GM23338 (cell line): ENCODE results near the gene RNF187. TPM values are rescaled to one million over a fixed set of nuclear protein-coding genes. Genes with fewer than 3 reads are reported as not detected.
"Not testable (repeated sequence)": the region's sequence is repeated elsewhere in the genome, so short reads cannot be mapped to it uniquely, and the experiment has no call there.

Source experiments
- ATAC-seq: fragments of 200-7000 bp; cut with Tn5 transposase; 3 replicates; pipeline ENCODE4 v1.9.1; 2020
- DNase-seq: peaks from one replicate; pipeline ENCODE4 v3.0.0-alpha.2; 2015; ENCODE audit warnings: low spot score
- H2AFZ ChIP-seq: fragments of 200-600 bp; sonication (generic); 2 replicates; pipeline ENCODE4 v1.8.0; 2016; ENCODE audit warnings: antibody characterized with exemption, mild to moderate bottlenecking, moderate library complexity
- H3F3A ChIP-seq: fragments of 200-600 bp; sonication (generic); replicated peaks from 2 replicates; pipeline ENCODE4 v1.8.0; 2017; ENCODE audit warnings: antibody characterized with exemption, mixed run types, low read depth
- H3K27ac ChIP-seq: fragments of 200-600 bp; sonication (generic); 2 replicates; pipeline ENCODE4 v1.6.1; 2016; ENCODE audit warnings: low read depth
- H3K27me3 ChIP-seq: fragments of 200-600 bp; sonication (generic); 2 replicates; pipeline ENCODE4 v1.8.0; 2016; ENCODE audit warnings: mild to moderate bottlenecking, mixed run types, moderate library complexity; ENCODE audit not compliant: insufficient read depth
- H3K36me3 ChIP-seq: fragments of 200-600 bp; sonication (generic); 2 replicates; pipeline ENCODE4 v1.8.0; 2016; ENCODE audit warnings: mild to moderate bottlenecking; ENCODE audit not compliant: insufficient read depth
- H3K4me1 ChIP-seq: fragments of 200-600 bp; sonication (generic); 2 replicates; pipeline ENCODE4 v1.8.0; 2016; ENCODE audit warnings: mild to moderate bottlenecking, moderate library complexity; ENCODE audit not compliant: insufficient read depth
- H3K4me2 ChIP-seq: fragments of 200-600 bp; sonication (generic); 2 replicates; pipeline ENCODE4 v1.7.1; 2017; ENCODE audit warnings: mixed run types
- H3K4me3 ChIP-seq: fragments of 200-600 bp; sonication (generic); 2 replicates; pipeline ENCODE4 v1.6.1; 2016; ENCODE audit warnings: mixed run types
- H3K79me2 ChIP-seq: fragments of 200-600 bp; sonication (generic); replicated peaks from 2 replicates; pipeline ENCODE4 v1.8.0; 2017; ENCODE audit warnings: mild to moderate bottlenecking; ENCODE audit not compliant: insufficient read depth
- H3K9me2 ChIP-seq: fragments of 200-600 bp; sonication (generic); 2 replicates; pipeline ENCODE4 v1.8.0; 2017; ENCODE audit not compliant: insufficient read depth
- H4K20me1 ChIP-seq: fragments of 200-600 bp; sonication (generic); replicated peaks from 2 replicates; pipeline ENCODE4 v1.8.0; 2017; ENCODE audit warnings: mild to moderate bottlenecking; ENCODE audit not compliant: insufficient read depth
- H3K27ac Mint-ChIP-seq: 2 replicates; pipeline ENCODE4 v1.8.0; 2020; ENCODE audit warnings: inconsistent platforms, mild to moderate bottlenecking, moderate library complexity, mixed read lengths
- H3K27me3 Mint-ChIP-seq: 3 replicates; pipeline ENCODE4 v1.8.0; 2022; ENCODE audit warnings: low read depth, mild to moderate bottlenecking, moderate library complexity, mixed read lengths, inconsistent platforms; ENCODE audit not compliant: insufficient read depth, poor library complexity
- H3K36me3 Mint-ChIP-seq: 3 replicates; pipeline ENCODE4 v1.8.0; 2021; ENCODE audit warnings: low read depth, mild to moderate bottlenecking, inconsistent platforms, moderate library complexity, mixed read lengths
- H3K4me1 Mint-ChIP-seq: 3 replicates; pipeline ENCODE4 v1.8.0; 2020; ENCODE audit warnings: mild to moderate bottlenecking, inconsistent platforms, mixed read lengths
- H3K4me3 Mint-ChIP-seq: 3 replicates; pipeline ENCODE4 v1.8.0; 2021; ENCODE audit warnings: moderate library complexity, mild to moderate bottlenecking, inconsistent platforms, mixed read lengths
- H3K9me3 Mint-ChIP-seq: 3 replicates; pipeline ENCODE4 v1.8.0; 2020; ENCODE audit warnings: moderate library complexity, mild to moderate bottlenecking, inconsistent platforms, mixed read lengths
- EZH2 ChIP-seq: fragments of 200-600 bp; sonication (generic); IDR thresholded peaks from one replicate; pipeline ENCODE4 v1.8.0; 2017; ENCODE audit warnings: antibody characterized with exemption, mild to moderate bottlenecking, low read depth; ENCODE audit not compliant: unreplicated experiment
- EZH2phosphoT487 ChIP-seq: fragments of 200-600 bp; sonication (generic); IDR thresholded peaks from one replicate; pipeline ENCODE4 v1.8.1; 2018; ENCODE audit warnings: antibody characterized with exemption; ENCODE audit not compliant: unreplicated experiment
- JUNB ChIP-seq: IDR thresholded peaks from one replicate; pipeline ENCODE4 v1.6.1; 2016; ENCODE audit warnings: antibody characterized with exemption; ENCODE audit not compliant: unreplicated experiment
- POLR2AphosphoS5 ChIP-seq: IDR thresholded peaks from 2 replicates; pipeline ENCODE4 v1.6.1; 2016; ENCODE audit warnings: antibody characterized with exemption, low read depth
- polyA plus RNA-seq: library from polyadenylated mRNA; unstranded; fragments of >200 nt; fragmentation: Nextera tagmentation; extraction: Ambion mirVana; gene quantifications from 2 replicates; pipeline ENCODE4 v1.2.1, GENCODE V29; 2016
- total RNA-seq: library from RNA; depleted of rRNA; stranded (reverse); fragments of >200 nt; shearing (Covaris generic); gene quantifications from 2 replicates; pipeline ENCODE4 v1.2.3, GENCODE V29; 2014
- TF ChIP-seq, protein P1 (sequence below): fragments of 250-450 bp; sonication (Bioruptor Pico); IDR thresholded peaks from 2 replicates; pipeline ENCODE4 v1.5.0; 2020; ENCODE audit warnings: mild to moderate bottlenecking, moderate library complexity
- TF ChIP-seq, protein P2 (sequence below): IDR thresholded peaks from one replicate; pipeline ENCODE4 v1.6.1; 2018; ENCODE audit warnings: antibody characterized with exemption; ENCODE audit not compliant: unreplicated experiment

Gene RNF187
- total and polyA plus RNA-seq, 2 experiments from 2014 or later: 24.8 to 55.3 TPM

DNA sequence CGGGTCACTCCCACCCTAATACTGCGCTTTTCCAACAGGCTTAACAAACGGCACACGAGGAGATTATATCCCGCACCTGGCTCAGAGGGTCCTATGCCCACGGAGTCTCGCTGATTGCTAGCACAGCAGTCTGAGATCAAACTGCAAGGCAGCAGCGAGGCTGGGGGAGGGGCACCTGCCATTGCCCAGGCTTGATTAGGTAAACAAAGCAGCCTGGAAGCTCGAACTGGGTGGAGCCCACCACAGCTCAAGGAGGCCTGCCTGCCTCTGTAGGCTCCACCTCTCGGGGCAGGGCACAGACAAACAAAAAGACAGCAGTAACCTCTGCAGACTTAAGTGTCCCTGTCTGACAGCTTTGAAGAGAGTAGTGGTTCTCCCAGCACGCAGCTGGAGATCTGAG is 18.8 kb downstream of the RNF187 start:
- not testable (repeated sequence) for H4K20me1 ChIP-seq, H3K79me2 ChIP-seq, H3K36me3 Mint-ChIP-seq, H2AFZ ChIP-seq, H3K4me3 Mint-ChIP-seq, H3K4me1 ChIP-seq, H3F3A ChIP-seq, H3K36me3 ChIP-seq, H3K27ac Mint-ChIP-seq, H3K4me2 ChIP-seq, DNase-seq, ATAC-seq, H3K4me3 ChIP-seq, H3K9me2 ChIP-seq, H3K27ac ChIP-seq, H3K4me1 Mint-ChIP-seq
- peaks cover 43% of the 10 kb centered on the region for H3K27me3 Mint-ChIP-seq
- peaks cover 41% of the 10 kb centered on the region for H3K9me3 Mint-ChIP-seq
- H3K27me3 ChIP-seq: peaks cover 39% of the 10 kb centered on the region

DNA sequence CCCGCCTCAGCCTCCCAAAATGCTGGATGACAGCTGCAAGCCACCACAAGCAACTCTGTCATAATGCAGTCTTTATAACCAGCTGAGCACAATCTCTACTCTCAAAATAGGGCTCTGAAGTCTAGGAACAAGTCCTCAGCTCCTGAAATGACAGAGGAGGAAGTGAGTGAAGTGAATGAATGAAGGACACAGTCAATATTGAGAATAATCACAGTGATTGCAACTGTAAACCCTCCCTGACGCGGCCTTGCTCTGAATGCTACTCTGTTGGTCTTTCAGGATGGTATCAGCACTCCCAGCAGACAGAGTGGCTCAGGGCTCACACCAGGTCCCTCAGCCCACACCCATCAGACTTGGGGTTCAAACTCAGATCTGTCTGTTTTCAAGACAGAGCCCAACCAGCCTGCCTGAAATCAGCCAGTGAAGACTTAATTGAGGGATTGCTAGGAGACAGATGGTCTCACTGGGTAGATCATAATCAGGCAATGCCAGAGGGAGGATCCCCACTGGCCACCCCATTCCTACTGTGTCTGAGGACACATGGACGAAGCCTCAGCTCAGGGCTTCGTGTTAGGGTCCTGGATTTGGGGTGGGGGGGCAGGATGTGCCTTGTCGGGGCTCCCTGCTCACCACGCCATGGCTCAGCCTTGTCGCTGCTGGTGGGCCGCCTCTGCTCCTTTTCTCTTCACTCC is 20.9 kb downstream of the RNF187 start:
- Histone ChIP-seq H3F3A (no peaks in the 10 kb centered on the region), H3K36me3 (no peaks in the 10 kb centered on the region), H3K79me2 (no peaks in the 10 kb centered on the region), H3K27ac (no peak overlapping the region), H3K4me3 (no peak overlapping the region), H4K20me1 (no peaks in the 10 kb centered on the region), H3K4me2 (no peak overlapping the region), H3K27me3 (peaks cover 45% of the 10 kb centered on the region; the same call in 1 of the 2 replicates), H3K4me1 (no peaks in the 10 kb centered on the region), H2AFZ (no peak overlapping the region), H3K9me2 (no peaks in the 10 kb centered on the region)
- no peak for ATAC-seq
- TF ChIP-seq, protein P1, sequence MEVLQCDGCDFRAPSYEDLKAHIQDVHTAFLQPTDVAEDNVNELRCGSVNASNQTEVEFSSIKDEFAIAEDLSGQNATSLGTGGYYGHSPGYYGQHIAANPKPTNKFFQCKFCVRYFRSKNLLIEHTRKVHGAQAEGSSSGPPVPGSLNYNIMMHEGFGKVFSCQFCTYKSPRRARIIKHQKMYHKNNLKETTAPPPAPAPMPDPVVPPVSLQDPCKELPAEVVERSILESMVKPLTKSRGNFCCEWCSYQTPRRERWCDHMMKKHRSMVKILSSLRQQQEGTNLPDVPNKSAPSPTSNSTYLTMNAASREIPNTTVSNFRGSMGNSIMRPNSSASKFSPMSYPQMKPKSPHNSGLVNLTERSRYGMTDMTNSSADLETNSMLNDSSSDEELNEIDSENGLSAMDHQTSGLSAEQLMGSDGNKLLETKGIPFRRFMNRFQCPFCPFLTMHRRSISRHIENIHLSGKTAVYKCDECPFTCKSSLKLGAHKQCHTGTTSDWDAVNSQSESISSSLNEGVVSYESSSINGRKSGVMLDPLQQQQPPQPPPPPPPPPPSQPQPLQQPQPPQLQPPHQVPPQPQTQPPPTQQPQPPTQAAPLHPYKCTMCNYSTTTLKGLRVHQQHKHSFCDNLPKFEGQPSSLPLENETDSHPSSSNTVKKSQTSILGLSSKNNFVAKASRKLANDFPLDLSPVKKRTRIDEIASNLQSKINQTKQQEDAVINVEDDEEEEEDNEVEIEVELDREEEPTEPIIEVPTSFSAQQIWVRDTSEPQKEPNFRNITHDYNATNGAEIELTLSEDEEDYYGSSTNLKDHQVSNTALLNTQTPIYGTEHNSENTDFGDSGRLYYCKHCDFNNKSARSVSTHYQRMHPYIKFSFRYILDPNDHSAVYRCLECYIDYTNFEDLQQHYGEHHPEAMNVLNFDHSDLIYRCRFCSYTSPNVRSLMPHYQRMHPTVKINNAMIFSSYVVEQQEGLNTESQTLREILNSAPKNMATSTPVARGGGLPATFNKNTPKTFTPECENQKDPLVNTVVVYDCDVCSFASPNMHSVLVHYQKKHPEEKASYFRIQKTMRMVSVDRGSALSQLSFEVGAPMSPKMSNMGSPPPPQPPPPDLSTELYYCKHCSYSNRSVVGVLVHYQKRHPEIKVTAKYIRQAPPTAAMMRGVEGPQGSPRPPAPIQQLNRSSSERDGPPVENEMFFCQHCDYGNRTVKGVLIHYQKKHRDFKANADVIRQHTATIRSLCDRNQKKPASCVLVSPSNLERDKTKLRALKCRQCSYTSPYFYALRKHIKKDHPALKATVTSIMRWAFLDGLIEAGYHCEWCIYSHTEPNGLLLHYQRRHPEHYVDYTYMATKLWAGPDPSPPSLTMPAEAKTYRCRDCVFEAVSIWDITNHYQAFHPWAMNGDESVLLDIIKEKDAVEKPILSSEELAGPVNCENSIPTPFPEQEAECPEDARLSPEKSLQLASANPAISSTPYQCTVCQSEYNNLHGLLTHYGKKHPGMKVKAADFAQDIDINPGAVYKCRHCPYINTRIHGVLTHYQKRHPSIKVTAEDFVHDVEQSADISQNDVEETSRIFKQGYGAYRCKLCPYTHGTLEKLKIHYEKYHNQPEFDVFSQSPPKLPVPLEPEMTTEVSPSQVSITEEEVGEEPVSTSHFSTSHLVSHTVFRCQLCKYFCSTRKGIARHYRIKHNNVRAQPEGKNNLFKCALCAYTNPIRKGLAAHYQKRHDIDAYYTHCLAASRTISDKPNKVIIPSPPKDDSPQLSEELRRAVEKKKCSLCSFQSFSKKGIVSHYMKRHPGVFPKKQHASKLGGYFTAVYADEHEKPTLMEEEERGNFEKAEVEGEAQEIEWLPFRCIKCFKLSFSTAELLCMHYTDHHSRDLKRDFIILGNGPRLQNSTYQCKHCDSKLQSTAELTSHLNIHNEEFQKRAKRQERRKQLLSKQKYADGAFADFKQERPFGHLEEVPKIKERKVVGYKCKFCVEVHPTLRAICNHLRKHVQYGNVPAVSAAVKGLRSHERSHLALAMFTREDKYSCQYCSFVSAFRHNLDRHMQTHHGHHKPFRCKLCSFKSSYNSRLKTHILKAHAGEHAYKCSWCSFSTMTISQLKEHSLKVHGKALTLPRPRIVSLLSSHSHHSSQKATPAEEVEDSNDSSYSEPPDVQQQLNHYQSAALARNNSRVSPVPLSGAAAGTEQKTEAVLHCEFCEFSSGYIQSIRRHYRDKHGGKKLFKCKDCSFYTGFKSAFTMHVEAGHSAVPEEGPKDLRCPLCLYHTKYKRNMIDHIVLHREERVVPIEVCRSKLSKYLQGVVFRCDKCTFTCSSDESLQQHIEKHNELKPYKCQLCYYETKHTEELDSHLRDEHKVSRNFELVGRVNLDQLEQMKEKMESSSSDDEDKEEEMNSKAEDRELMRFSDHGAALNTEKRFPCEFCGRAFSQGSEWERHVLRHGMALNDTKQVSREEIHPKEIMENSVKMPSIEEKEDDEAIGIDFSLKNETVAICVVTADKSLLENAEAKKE: no peak
- TF ChIP-seq EZH2 (no peak), EZH2phosphoT487 (no peak), JUNB (no peak), POLR2AphosphoS5 (no peak)
- TF ChIP-seq, protein P2, sequence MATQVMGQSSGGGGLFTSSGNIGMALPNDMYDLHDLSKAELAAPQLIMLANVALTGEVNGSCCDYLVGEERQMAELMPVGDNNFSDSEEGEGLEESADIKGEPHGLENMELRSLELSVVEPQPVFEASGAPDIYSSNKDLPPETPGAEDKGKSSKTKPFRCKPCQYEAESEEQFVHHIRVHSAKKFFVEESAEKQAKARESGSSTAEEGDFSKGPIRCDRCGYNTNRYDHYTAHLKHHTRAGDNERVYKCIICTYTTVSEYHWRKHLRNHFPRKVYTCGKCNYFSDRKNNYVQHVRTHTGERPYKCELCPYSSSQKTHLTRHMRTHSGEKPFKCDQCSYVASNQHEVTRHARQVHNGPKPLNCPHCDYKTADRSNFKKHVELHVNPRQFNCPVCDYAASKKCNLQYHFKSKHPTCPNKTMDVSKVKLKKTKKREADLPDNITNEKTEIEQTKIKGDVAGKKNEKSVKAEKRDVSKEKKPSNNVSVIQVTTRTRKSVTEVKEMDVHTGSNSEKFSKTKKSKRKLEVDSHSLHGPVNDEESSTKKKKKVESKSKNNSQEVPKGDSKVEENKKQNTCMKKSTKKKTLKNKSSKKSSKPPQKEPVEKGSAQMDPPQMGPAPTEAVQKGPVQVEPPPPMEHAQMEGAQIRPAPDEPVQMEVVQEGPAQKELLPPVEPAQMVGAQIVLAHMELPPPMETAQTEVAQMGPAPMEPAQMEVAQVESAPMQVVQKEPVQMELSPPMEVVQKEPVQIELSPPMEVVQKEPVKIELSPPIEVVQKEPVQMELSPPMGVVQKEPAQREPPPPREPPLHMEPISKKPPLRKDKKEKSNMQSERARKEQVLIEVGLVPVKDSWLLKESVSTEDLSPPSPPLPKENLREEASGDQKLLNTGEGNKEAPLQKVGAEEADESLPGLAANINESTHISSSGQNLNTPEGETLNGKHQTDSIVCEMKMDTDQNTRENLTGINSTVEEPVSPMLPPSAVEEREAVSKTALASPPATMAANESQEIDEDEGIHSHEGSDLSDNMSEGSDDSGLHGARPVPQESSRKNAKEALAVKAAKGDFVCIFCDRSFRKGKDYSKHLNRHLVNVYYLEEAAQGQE: no peak
- no peak for DNase-seq
- Mint-ChIP-seq H3K27ac (no peak overlapping the region), H3K9me3 (peaks cover 41% of the 10 kb centered on the region), H3K4me1 (no peaks in the 10 kb centered on the region; the same call in 2 of the 3 replicates), H3K36me3 (no peaks in the 10 kb centered on the region; the same call in 1 of the 3 replicates), H3K4me3 (no peak overlapping the region), H3K27me3 (peaks cover 41% of the 10 kb centered on the region)
